Measurements from ENCODE around the gene NSUN6. TPM values are rescaled to one million over a fixed set of nuclear protein-coding genes. Genes with fewer than 3 reads are reported as not detected.

The NSUN6 gene
- total and polyA plus RNA-seq, 2 donors (not counting 1 experiment from before 2014, with no cell fraction given), result 4.2 to 9.4 TPM

DNA sequence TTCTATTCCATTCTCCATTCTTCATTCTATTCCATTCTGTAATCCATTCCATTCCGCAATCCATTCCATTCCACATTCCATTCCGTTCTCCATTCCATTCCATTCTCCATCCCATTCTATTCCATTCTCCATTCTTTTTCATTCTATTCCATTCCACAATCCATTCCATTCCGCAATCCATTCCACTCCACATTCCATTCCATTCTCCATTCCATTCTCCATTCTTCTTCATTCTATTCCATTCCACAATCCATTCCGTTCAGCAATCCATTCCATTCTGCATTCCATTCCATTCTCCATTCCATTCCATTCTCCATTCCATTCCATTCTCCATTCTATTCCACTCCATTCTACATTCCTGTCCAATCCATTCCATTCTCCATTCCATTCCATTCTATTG is 85.2 kb downstream of the NSUN6 start:
- Histone ChIP-seq H2AFZ (ENCODE audit: low read length) (no peak overlapping the region), H3K9ac (ENCODE audit: insufficient read depth, low read length) (no peak overlapping the region), H3K4me2 (ENCODE audit: extremely low read depth, insufficient read depth, low read length) (no peak overlapping the region), H3K79me2 (ENCODE audit: control insufficient read depth, insufficient read depth, low read length) (no peaks in the 10 kb centered on the region), H3K27me3 (ENCODE audit: control insufficient read depth, insufficient read depth, low read length) (no peaks in the 10 kb centered on the region), H4K20me1 (ENCODE audit: control insufficient read depth, extremely low read depth, insufficient read depth, low read length) (no peaks in the 10 kb centered on the region), H3K36me3 (ENCODE audit: control insufficient read depth, insufficient read depth, low read length) (no peaks in the 10 kb centered on the region), H3K4me1 (ENCODE audit: control insufficient read depth, extremely low read depth, insufficient read depth, low read length) (no peaks in the 10 kb centered on the region), H3K9me3 (ENCODE audit: control insufficient read depth, insufficient read depth, low read depth, low read length) (no peaks in the 10 kb centered on the region), H3K4me3 (replicated peaks in 1 of 4; ENCODE audit: control extremely low read depth in 1 of 4, insufficient read depth in 1 of 4, low read depth in 3 of 4, low read length in 4 of 4) (no peak overlapping the region), H3K27ac (ENCODE audit: insufficient read depth, low read length) (no peak overlapping the region)
- TF ChIP-seq, protein P1, sequence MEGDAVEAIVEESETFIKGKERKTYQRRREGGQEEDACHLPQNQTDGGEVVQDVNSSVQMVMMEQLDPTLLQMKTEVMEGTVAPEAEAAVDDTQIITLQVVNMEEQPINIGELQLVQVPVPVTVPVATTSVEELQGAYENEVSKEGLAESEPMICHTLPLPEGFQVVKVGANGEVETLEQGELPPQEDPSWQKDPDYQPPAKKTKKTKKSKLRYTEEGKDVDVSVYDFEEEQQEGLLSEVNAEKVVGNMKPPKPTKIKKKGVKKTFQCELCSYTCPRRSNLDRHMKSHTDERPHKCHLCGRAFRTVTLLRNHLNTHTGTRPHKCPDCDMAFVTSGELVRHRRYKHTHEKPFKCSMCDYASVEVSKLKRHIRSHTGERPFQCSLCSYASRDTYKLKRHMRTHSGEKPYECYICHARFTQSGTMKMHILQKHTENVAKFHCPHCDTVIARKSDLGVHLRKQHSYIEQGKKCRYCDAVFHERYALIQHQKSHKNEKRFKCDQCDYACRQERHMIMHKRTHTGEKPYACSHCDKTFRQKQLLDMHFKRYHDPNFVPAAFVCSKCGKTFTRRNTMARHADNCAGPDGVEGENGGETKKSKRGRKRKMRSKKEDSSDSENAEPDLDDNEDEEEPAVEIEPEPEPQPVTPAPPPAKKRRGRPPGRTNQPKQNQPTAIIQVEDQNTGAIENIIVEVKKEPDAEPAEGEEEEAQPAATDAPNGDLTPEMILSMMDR (conservative IDR thresholded peaks at IDR 0.05 in 1 of 2, IDR thresholded peaks at IDR 0.05 in 1 of 2; ENCODE audit: low read depth in 1 of 2, low read length in 2 of 2), result no peak
- TF ChIP-seq EZH2 (IDR thresholded peaks at IDR 0.05; ENCODE audit: low read length, missing control alignments), result no peak
- DNase-seq (ENCODE audit: low read depth in 2 of 2), result no peak

DNA sequence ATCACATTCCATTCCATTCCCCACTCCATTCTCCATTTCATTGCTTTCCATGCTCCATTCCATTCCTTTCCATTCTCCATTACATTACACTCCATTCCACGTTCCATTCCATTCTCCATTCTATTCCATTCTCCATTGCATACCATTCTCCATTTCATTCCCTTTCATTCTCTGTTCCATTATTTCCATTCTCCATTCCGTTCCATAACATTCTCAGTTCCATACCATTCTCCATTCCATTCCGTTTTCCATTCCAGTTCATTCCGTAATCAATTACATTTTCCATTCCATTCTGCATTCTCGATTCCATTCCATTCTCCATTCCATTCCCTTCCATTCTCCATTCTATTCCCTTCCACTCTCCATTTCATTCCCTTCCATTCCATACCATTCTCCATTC is 86.4 kb downstream of the NSUN6 start:
- Histone ChIP-seq H3K4me3 (replicated peaks in 1 of 4; ENCODE audit: control extremely low read depth in 1 of 4, insufficient read depth in 1 of 4, low read depth in 3 of 4, low read length in 4 of 4) (no peak overlapping the region), H3K9ac (ENCODE audit: insufficient read depth, low read length) (no peak overlapping the region), H3K27ac (ENCODE audit: insufficient read depth, low read length) (no peak overlapping the region), H3K9me3 (ENCODE audit: control insufficient read depth, insufficient read depth, low read depth, low read length) (no peaks in the 10 kb centered on the region), H3K36me3 (ENCODE audit: control insufficient read depth, insufficient read depth, low read length) (no peaks in the 10 kb centered on the region), H3K4me1 (ENCODE audit: control insufficient read depth, extremely low read depth, insufficient read depth, low read length) (no peaks in the 10 kb centered on the region), H2AFZ (ENCODE audit: low read length) (no peak overlapping the region), H3K79me2 (ENCODE audit: control insufficient read depth, insufficient read depth, low read length) (no peaks in the 10 kb centered on the region), H3K27me3 (ENCODE audit: control insufficient read depth, insufficient read depth, low read length) (no peaks in the 10 kb centered on the region), H3K4me2 (ENCODE audit: extremely low read depth, insufficient read depth, low read length) (no peak overlapping the region), H4K20me1 (ENCODE audit: control insufficient read depth, extremely low read depth, insufficient read depth, low read length) (no peaks in the 10 kb centered on the region)
- no peak for TF ChIP-seq EZH2 (IDR thresholded peaks at IDR 0.05; ENCODE audit: low read length, missing control alignments)
- TF ChIP-seq, protein P1 (conservative IDR thresholded peaks at IDR 0.05 in 1 of 2, IDR thresholded peaks at IDR 0.05 in 1 of 2; ENCODE audit: low read depth in 1 of 2, low read length in 2 of 2), result no peak
- DNase-seq (ENCODE audit: low read depth in 2 of 2), result no peak

DNA sequence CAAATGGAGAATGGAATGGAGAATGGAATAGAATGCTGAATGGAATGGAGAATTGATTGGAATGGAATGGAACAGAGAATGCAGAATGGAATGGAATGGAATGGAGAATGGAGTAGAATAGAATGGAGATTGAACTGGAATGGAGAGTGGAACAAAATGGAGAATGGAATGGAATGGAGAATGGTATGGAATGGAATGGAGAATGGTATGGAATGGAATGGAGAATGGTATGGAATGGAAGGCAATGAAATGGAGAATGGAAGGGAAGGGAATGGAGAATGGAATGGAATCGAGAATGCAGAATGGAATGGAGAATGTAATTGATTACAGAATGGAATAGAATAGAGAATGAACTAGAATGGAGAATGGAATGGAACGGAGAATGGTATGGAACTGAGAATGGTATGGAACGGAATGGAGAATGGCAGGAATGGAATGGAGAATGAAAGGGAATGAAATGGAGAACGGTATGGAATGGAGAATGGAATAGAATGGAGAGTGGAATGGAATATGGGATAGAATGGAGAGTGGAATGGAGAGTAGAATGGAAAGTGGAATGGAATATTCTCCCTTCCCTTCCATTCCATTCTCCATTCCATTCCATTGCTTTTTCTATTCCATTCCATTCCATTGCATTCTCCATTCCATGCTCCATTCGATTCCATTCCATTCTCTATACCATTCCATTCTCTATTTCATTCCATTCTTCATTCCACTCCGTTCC is 88.2 kb downstream of the NSUN6 start:
- no peaks in the 10 kb centered on the region for H3K4me1 ChIP-seq (ENCODE audit: control insufficient read depth, extremely low read depth, insufficient read depth, low read length)
- H3K9me3 ChIP-seq (ENCODE audit: control insufficient read depth, insufficient read depth, low read depth, low read length), result no peaks in the 10 kb centered on the region
- H3K4me2 ChIP-seq (ENCODE audit: extremely low read depth, insufficient read depth, low read length), result no peak overlapping the region
- H4K20me1 ChIP-seq (ENCODE audit: control insufficient read depth, extremely low read depth, insufficient read depth, low read length), result no peaks in the 10 kb centered on the region
- H3K79me2 ChIP-seq (ENCODE audit: control insufficient read depth, insufficient read depth, low read length), result no peaks in the 10 kb centered on the region
- DNase-seq (ENCODE audit: low read depth in 2 of 2), result no peak
- TF ChIP-seq, protein P1 (conservative IDR thresholded peaks at IDR 0.05 in 1 of 2, IDR thresholded peaks at IDR 0.05 in 1 of 2; ENCODE audit: low read depth in 1 of 2, low read length in 2 of 2), result no peak
- no peak overlapping the region for H2AFZ ChIP-seq (ENCODE audit: low read length)
- H3K9ac ChIP-seq (ENCODE audit: insufficient read depth, low read length), result no peak overlapping the region
- H3K27me3 ChIP-seq (ENCODE audit: control insufficient read depth, insufficient read depth, low read length), result no peaks in the 10 kb centered on the region
- H3K27ac ChIP-seq (ENCODE audit: insufficient read depth, low read length), result no peak overlapping the region
- H3K4me3 ChIP-seq (replicated peaks in 1 of 4; ENCODE audit: control extremely low read depth in 1 of 4, insufficient read depth in 1 of 4, low read depth in 3 of 4, low read length in 4 of 4), result no peak overlapping the region
- no peaks in the 10 kb centered on the region for H3K36me3 ChIP-seq (ENCODE audit: control insufficient read depth, insufficient read depth, low read length)

Data from fibroblast of lung (primary cell).